ENCODE data around the gene GABRD.
"Not testable (repeated sequence)": the region's sequence is repeated elsewhere in the genome, so short reads cannot be mapped to it uniquely, and the experiment has no call there.

The GABRD gene

DNA sequence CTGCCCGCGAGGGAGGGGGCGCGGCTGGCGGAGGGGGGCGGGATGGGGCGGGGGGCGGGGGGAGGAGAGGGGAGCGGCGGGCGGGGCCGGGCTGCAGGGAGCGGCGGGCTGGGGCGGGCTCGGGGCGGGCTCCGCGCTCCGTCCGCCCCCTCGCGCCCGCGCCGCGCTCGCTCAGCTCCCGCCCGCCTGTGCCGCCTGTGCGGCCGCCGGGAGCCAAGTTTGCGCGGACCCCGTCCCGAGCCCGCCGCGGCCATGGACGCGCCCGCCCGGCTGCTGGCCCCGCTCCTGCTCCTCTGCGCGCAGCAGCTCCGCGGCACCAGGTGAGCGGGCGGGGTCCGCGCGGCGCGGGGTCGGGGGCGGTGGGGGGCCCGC is at the start of gene GABRD:
GABRD (plus strand) TSS at position 174 of the 372 bp plus-strand sequence; CDS start at position 253, 79 bp downstream.
- no peak for DNase-seq

DNA sequence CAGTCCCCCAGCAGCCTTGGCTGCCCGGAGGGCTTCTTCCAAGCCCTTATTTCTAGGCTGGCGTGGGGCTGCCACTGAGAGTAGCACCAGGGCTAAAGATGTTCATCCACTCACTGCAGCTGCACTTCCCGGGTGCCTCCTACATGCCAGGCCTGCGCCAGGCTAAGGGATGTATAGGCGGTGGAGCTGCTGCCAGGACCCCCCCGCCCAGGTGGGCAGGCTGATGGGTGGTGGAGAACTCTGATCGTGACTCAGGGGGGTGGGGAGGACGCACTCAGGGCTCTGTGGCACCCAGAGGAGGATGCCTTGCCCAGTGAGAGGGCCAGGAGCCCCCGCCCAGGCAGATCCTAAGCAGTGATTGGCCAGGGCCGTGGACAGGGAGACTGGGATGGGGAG is 49.6 kb upstream of the GABRD start:
- DNase-seq = no peak

DNA sequence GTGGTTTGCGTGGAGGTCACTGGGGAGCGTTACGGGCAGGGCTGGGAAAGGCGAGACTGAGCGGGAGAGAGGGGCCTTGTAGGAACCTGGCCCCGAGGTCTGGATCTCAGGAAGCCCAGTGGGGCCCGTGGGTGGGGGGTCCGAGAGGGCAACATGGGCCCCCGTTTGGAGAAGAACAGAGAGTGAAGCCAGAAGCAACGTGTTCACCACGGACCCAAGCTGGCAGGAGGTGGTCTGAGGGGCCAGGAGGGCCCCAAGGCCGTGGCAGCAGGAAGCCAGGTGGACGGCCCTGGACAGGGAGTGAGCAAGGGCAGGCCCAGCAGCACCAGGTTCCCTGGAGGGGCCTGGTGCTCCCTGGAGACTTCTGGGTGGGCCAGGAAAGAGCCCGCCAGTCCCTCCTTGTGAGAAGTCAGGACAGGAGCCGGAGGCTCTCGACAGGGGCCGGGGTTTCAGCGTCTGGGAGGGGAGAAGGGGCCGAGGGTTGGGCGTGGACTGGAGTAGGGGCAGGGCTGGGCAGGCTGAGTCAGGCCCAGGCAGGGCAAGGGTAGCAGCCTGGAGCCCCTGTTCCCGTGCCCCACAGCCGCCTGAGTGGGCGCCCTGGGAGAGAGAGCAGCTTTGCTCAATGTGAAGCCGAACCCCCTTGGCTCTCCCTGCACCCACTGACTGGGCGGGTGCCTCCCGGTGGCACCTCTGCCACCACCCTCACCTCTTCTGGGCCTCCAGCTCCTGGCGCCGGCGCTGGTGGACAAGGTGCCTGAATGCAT is 49.0 kb upstream of the GABRD start:
- no peak for DNase-seq

DNA sequence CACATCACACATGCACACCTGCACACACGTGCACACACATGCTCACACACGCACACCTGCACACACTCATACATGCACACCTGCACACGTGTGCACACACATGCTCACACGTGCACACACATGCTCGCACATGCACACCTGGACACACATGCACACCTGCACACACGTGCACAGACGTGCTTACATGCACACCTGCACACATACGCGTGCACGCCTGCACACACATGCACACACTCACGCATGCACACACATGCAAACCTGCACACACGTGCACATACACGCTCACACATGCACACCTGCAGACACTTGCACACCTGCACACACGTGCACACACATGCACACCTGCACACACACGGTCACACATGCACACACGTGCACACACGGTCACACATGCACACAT is 48.1 kb upstream of the GABRD start:
- no peak for DNase-seq

DNA sequence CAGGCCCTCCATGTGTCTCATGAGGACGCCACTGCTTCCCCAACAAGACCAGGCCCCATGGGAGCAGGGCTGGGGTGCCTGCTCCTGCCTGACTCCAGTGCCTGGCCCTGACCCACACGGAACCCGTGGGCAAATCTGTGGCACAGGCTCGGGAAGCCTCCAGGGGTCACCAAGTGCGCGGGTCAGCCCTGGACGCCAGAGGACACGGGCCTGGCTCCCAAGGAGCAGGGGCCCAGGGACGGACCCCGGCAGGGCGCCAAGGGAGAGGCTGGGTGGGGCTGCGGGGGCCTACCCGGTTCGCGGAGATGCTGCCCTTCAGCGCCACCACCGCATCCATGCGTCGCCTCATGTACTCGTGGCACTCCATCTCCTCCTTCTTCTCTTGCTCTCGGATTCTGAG is 47.5 kb upstream of the GABRD start:
- DNase-seq = no peak

DNA sequence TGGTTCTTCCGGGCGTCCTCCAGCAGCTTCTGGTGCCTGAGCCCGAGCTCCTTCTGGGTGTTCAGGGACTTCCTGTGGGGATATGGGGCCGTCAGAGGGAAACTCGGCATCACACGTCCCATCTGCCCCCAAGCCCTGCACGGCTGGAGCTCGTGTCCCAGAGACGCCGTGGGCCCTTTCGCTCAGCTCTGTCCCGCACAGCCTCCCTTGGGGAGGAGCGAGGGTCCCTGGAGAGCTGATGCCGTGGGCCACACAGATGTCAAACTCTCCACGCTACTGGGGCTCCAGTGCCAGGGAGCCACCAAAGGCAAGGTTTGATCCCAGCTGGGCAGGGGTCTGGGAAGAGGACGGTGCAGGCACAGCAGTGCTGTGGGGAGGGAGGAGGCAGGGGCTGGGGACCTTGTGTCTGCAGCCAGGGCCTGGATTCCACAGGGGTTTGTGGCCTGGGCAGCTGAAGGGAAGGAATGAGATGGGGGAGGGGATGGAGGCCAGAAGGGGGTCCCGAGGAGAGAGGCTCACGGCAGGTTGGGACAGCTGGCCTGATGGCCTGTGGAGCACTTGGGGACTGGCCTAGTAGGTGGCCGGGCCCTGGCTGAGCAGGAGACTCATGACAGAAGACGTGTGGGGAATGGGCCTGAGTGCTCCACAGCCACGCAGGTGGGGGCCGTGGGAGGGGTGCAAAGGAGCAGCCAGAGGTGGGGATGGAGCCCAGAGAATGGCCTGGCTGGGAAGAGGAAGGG is 46.0 kb upstream of the GABRD start:
- DNase-seq = no peak

DNA sequence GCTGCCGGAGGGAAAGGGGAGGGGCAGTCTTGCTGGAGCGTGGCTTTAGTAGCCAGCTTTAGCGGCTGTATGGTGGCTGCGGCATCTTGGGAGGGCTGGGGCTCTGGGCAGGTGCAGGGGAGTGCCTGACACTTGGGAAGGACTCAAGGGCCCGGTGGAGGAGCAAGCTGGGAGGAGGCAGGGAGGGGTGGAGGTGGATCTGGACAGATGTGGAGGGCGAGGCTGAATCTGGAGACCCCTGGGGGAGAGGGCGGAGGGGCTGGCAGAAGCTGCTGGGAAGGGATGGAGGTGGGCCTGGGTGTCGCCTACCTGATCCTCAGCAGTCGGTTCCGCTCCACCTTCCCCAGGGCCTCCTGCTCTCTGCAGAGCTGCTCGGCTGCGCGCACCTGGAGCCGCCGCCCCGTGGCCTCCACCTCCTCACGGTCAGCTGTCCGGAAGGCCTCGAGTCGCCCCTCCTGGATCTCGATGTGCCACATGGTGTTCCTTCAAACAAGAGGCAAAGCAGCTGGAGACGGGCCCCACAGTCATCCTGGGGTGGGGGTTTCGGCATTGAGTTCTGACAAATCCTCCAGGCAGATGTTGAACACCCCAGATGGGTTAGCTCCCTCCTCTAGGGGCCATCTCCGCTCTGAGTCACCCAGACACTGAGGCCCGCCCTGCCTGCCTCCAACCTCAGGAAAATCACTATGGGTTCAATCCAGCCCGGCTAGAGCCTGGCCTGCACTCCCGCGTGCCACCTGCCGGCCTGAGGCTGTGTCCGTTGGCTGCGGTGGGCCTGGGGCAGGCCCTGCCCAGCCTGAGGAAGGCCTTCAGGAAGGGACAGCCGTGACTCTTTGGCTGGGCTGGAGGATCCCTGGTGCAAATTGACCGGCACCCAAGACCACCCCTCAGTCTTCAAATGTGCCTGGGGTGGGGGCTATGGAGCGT is 45.2 kb upstream of the GABRD start:
- no peak for DNase-seq

- no peak for DNase-seq
These were observed 44.3 kb upstream of the GABRD start for GRCh38 chr1:1974834-1975233.

GRCh38 chr1:1975535-1975934 is 43.6 kb upstream of the GABRD start:
- DNase-seq = no peak

GRCh38 chr1:1976031-1976430 is 43.1 kb upstream of the GABRD start:
- no peak for DNase-seq

DNA sequence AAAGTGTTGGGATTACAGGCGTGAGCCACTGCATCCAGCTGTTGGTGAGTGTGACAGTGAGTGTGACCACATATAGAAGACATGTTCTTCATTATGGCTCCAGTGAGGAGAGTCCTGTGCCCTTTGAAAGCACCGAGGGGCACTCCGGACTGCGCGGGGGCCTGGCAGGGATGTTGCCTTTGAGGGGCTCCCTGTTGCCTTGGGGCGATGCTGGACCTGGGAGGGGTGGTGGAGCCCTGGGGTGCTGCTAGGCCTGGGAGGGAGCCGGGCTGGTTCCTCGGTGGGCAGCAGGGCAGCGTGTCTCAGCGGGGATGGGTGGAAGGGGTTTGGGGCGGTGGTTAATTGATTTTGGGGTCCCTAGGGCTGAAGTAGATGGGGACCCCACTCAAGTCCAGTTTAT is 41.0 kb upstream of the GABRD start:
- no peak for DNase-seq

DNA sequence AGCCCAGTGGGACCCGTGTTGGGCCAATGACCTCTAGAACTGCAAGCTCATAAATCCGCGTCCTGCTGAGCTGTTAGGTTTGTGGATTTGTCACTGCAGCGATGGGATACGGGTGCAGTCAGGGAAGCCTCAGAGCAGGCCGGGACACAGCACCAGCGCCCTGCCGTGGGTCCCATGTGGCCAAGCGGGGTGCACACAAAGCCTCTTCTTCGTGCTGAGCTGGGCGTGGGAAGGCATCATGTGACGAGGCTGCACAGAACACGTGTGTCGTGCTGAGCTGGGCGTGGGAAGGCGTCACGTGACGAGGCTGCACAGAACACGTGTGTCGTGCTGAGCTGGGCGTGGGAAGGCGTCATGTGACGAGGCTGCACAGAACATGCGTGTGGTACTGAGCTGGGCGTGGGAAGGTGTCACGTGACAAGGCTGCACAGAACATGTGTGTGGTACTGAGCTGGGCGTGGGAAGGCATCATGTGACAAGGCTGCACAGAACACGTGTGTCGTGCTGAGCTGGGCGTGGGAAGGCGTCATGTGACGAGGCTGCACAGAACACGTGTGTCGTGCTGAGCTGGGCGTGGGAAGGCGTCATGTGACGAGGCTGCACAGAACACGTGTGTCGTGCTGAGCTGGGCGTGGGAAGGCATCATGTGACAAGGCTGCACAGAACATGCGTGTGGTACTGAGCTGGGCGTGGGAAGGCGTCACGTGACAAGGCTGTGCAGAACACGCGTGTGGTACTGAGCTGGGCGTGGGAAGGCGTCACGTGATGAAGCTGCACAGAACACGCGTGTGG is 40.3 kb upstream of the GABRD start:
- DNase-seq = not testable (repeated sequence)

DNA sequence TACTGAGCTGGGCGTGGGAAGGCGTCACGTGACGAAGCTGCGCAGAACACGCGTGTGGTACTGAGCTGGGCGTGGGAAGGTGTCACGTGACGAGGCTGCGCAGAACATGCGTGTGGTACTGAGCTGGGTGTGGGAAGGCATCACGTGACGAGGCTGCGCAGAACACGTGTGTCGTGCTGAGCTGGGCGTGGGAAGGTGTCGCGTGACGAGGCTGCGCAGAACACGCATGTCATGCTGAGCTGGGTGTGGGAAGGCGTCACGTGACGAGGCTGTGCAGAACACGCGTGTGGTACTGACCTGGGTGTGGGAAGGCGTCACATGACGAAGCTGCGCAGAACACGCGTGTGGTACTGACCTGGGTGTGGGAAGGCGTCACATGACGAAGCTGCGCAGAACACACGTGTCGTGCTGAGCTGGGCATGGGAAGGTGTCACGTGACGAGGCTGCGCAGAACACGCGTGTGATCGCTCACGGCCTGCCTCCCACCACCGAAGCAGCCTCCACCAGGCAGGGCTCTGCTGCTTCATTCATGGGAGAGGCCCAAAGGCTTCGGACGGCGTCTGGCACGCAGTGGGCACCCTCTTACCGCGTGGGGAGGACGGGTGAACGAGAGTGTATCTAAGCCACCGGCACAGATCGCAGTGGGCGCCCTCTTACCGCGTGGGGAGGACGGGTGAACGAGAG is 39.5 kb upstream of the GABRD start:
- DNase-seq = no peak

DNA sequence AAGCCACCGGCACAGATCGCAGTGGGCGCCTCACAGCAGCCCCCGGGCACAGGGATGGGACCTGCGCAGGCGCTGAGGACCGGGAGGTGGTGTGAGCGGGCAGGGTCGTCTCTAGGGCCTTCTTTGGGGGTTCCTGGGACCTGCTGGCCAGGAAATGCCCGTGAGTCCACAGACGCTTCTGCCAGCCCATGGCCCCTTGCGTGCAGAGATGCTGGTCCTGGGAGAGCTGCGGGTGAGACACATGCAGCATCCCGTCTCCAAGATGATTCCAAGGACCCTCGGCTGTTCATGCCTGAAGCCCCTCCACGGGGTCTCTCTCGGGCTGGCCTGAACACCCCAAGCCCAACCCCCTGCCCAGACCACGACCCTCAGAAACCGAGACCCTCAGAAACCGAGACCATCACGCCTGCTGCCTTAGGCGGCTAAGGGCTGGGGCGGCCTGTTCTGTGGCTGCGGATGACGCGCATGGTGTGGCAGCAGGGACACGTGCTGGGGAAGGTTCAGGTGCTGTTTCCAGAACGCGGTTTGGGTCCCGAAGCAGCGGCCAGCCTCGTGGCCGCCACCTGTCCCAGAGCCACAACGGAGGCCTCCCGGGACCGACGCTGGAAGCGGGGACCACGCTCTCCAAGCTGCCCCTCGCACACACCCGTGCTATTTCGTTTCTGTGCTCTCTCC is 38.5 kb upstream of the GABRD start:
- DNase-seq = no peak

- DNase-seq = no peak
These were observed 38.0 kb upstream of the GABRD start for GRCh38 chr1:1981142-1981500.

- not testable (repeated sequence) for DNase-seq
These were observed 37.4 kb upstream of the GABRD start for GRCh38 chr1:1981631-1982327.

GRCh38 chr1:1982379-1983232 is 36.5 kb upstream of the GABRD start:
- DNase-seq = no peak

GRCh38 chr1:1984560-1985070 is 34.5 kb upstream of the GABRD start:
- DNase-seq = no peak

DNA sequence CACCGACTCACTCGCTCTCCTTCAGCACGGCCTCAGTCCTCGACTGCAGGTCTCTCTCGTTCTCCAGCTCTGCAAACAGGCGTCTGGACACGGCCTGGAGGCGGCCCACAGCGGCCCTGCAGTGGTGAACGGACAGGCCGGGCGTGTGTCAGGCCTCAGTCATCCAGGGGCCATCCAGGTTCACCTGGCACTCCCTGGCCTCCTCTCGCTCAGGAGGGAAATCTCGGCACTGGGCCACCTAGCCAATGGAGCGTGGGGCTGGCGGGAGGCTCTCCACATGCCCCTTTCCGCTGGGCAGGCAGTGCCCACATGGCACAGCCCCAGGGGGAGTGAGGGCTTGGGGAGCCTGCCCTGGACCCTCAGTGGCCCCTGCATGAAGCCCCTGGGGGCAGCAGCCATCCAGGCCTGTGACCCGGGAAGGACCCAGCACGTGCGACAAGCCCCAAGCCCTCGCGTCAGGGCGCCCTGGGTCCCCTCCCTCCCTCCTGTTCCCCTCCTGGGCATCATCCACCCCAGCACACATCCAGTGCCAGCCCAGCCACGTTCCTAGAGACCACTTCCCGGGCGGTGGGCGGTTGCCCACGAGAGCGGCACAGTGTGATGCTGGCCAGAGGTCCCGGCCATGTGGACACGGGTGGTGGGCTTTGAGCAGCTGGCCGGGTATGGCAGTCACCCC is 33.6 kb upstream of the GABRD start:
- no peak for DNase-seq

Measured in activated CD4-positive, alpha-beta T cell treated with anti-CD3 and anti-CD28 coated beads, Interleukin-2, amount 50 U/mL, for 48 hours (primary cell).